Osteocyte (in vitro differentiated cells): Measurements from ENCODE around the gene PCARE. TPM values are rescaled to one million over a fixed set of nuclear protein-coding genes. Genes with fewer than 3 reads are reported as not detected.

Experiments used
- DNase-seq: peaks from one replicate; pipeline ENCODE4 v3.0.0; 2021; ENCODE audit warnings: mixed read lengths; ENCODE audit not compliant: unreplicated experiment; ENCODE audit errors: extremely low spot score
- H3K27ac Mint-ChIP-seq: one replicate; pipeline ENCODE4 v1.8.0; 2021; ENCODE audit warnings: mild to moderate bottlenecking, mixed read lengths; ENCODE audit not compliant: unreplicated experiment
- H3K27me3 Mint-ChIP-seq: one replicate; pipeline ENCODE4 v1.8.0; 2021; ENCODE audit warnings: mixed read lengths; ENCODE audit not compliant: unreplicated experiment
- H3K36me3 Mint-ChIP-seq: one replicate; pipeline ENCODE4 v1.8.0; 2021; ENCODE audit warnings: mixed read lengths; ENCODE audit not compliant: unreplicated experiment
- H3K4me1 Mint-ChIP-seq: one replicate; pipeline ENCODE4 v1.8.0; 2021; ENCODE audit warnings: mixed read lengths; ENCODE audit not compliant: unreplicated experiment
- H3K4me3 Mint-ChIP-seq: one replicate; pipeline ENCODE4 v1.8.0; 2021; ENCODE audit warnings: mild to moderate bottlenecking, moderate library complexity, mixed read lengths; ENCODE audit not compliant: unreplicated experiment
- H3K9me3 Mint-ChIP-seq: one replicate; pipeline ENCODE4 v1.8.0; 2021; ENCODE audit warnings: mixed read lengths; ENCODE audit not compliant: unreplicated experiment
- total RNA-seq: library from RNA; stranded (reverse); gene quantifications from 2 replicates; pipeline ENCODE4 v1.2.1, GENCODE V29; 2021
- TF ChIP-seq, protein P1 (sequence below): fragments of 200-600 bp; sonication (generic); IDR thresholded peaks from 2 replicates; pipeline ENCODE4 v1.5.0; 2021; ENCODE audit warnings: antibody characterized with exemption, mild to moderate bottlenecking, moderate library complexity

The PCARE gene
- total RNA-seq, 1 donor from 2014 or later = not detected

DNA sequence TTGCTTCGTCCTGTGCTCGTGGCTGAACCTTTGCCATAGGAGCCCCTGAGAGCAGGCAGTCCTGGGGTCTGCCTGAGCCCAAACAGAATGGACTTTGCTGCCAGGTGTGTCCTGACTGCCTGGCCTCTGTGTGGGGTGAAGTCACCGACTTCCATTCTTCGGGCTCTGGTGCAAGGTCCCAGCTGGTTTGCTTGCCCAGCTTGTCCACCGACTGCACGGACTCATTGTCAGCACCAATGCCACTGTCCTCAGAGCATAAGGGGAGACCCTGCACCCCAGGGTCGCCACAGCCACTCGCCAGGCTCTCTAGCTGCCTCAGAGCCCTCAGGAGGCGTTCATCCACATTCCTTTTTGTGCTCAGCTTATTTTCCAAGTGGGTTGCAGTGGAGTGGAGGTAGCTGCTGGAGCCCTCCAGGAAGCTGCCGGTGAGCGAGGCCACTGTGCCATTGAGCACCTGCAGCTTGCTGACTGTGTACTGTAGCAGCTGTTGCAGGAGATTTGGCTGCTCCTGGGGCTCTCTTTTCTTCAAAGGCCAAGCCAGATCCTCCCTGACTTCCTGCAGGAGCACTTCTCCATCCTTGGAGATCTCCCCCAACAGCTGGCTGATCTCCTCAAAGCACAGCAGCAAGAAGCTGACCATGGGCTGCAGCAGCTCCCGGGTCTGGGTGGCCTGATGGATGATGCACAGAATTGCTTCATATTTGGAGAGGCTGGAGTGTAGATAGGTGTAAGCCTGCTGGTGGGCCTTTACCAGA lies 1.2 kb downstream of the PCARE start:
- Mint-ChIP-seq H3K36me3 (no peaks in the 10 kb centered on the region), H3K4me3 (no peak overlapping the region), H3K4me1 (no peaks in the 10 kb centered on the region), H3K27ac (no peak overlapping the region), H3K9me3 (no peaks in the 10 kb centered on the region), H3K27me3 (peaks cover 10% of the 10 kb centered on the region)
- no peak for DNase-seq
- TF ChIP-seq, protein P1, sequence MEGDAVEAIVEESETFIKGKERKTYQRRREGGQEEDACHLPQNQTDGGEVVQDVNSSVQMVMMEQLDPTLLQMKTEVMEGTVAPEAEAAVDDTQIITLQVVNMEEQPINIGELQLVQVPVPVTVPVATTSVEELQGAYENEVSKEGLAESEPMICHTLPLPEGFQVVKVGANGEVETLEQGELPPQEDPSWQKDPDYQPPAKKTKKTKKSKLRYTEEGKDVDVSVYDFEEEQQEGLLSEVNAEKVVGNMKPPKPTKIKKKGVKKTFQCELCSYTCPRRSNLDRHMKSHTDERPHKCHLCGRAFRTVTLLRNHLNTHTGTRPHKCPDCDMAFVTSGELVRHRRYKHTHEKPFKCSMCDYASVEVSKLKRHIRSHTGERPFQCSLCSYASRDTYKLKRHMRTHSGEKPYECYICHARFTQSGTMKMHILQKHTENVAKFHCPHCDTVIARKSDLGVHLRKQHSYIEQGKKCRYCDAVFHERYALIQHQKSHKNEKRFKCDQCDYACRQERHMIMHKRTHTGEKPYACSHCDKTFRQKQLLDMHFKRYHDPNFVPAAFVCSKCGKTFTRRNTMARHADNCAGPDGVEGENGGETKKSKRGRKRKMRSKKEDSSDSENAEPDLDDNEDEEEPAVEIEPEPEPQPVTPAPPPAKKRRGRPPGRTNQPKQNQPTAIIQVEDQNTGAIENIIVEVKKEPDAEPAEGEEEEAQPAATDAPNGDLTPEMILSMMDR = no peak

DNA sequence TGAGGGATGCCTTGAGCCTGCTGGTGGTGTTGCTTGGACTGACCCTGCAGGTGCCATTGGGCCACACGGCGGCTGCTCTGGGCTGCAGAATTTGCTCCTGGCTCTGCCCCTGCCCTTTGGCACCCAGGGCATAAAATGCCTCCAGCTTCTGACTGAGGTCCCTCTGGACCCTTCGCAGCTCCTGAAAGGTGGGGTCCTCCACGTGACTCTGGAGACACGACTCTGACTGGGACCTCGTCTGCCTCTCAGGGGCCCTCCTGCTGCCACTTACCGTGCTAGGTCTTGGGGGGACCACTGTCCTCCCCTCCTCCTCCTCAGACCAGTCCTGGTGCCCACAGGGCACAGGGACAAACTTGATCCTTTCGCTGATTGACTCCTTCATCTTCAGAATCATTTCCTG lies 2.1 kb downstream of the PCARE start:
- peaks cover 10% of the 10 kb centered on the region for H3K27me3 Mint-ChIP-seq
- no peaks in the 10 kb centered on the region for H3K4me1 Mint-ChIP-seq
- no peak overlapping the region for H3K27ac Mint-ChIP-seq
- no peak overlapping the region for H3K4me3 Mint-ChIP-seq
- H3K36me3 Mint-ChIP-seq = no peaks in the 10 kb centered on the region
- TF ChIP-seq, protein P1 = no peak
- no peaks in the 10 kb centered on the region for H3K9me3 Mint-ChIP-seq
- DNase-seq = no peak

- H3K36me3 Mint-ChIP-seq = no peaks in the 10 kb centered on the region
- DNase-seq = peak; percentile 70
- peaks cover 6% of the 10 kb centered on the region for H3K27me3 Mint-ChIP-seq
- no peak overlapping the region for H3K27ac Mint-ChIP-seq
- no peaks in the 10 kb centered on the region for H3K4me1 Mint-ChIP-seq
- no peak overlapping the region for H3K4me3 Mint-ChIP-seq
- no peaks in the 10 kb centered on the region for H3K9me3 Mint-ChIP-seq
- TF ChIP-seq, protein P1 = no peak
Observed at GRCh38 chr2:29071032-29071975, 3.0 kb downstream of the PCARE start.

DNA sequence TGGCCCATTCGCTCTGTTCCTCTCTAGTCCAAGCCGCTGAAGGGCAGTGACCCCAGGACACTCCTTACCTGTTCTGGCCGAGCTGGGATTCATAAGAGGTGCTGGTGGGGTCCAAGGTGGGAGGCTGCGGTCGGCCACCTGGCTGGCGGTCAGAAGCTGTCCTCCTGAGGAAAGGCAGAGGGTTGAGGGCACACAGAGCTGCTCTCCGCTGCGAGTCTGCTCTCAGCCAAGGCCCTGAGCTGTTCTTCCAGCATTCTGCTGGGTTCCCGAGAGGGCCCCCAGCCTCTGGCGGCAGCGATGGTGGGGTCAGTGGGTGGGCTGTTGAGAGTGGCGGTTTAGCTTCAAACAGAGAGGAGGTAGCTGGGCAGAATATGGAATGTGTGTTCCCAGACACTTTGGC lies 3.8 kb downstream of the PCARE start:
- H3K4me3 Mint-ChIP-seq = no peak overlapping the region
- TF ChIP-seq, protein P1 = no peak
- H3K36me3 Mint-ChIP-seq = no peaks in the 10 kb centered on the region
- H3K9me3 Mint-ChIP-seq = no peaks in the 10 kb centered on the region
- peaks cover 3% of the 10 kb centered on the region for H3K27me3 Mint-ChIP-seq
- peak; percentile 79 for DNase-seq
- H3K27ac Mint-ChIP-seq = no peak overlapping the region
- no peaks in the 10 kb centered on the region for H3K4me1 Mint-ChIP-seq

DNA sequence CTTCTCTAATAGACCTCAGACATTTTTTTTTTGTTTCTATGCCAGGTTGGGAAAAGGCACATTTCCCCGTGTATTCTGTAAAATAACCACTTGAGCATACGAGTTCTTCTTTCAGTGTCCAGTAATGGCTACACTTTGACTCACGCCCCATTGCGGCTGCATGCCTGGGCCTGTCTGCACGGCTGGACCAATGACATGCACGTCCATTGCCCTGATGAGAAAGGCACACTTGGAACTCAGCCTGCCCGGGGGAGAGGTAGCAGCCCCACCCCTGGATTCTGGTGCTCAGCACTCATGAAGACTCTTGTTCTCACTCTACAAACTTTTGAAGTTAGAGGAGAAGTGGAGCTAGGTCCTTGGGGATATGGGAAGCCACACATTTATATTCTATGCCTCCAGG lies 5.8 kb downstream of the PCARE start:
- H3K27ac Mint-ChIP-seq = no peak overlapping the region
- H3K4me1 Mint-ChIP-seq = no peaks in the 10 kb centered on the region
- no peaks in the 10 kb centered on the region for H3K36me3 Mint-ChIP-seq
- DNase-seq = peak; percentile 71
- TF ChIP-seq, protein P1 = no peak
- no peak overlapping the region for H3K4me3 Mint-ChIP-seq
- H3K9me3 Mint-ChIP-seq = no peaks in the 10 kb centered on the region
- H3K27me3 Mint-ChIP-seq = no peaks in the 10 kb centered on the region
